HepG2 (cell line): ENCODE measurements around the gene ODC1. TPM values are rescaled to one million over a fixed set of nuclear protein-coding genes. Genes with fewer than 3 reads are reported as not detected.
A peak's percentile ranks its signal among the peaks of the same experiment; 100 is the strongest.

Experiments used
- ARNTL ChIP-seq: sonication (generic); formaldehyde crosslinking; IDR thresholded peaks from 2 replicates; pipeline ENCODE4 v1.4.0; 2020; ENCODE audit warnings: mild to moderate bottlenecking, missing genetic modification reagents
- FOXA1 ChIP-seq, 2 experiments: fragments of 450-650 bp in 1 of 2; sonication (generic) in 1 of 2; formaldehyde crosslinking in 1 of 2; IDR thresholded peaks; 2 replicates each; pipeline versions ENCODE4 v1.4.0 to v1.6.1; 2016 to 2020; ENCODE audit warnings: missing genetic modification reagents in 1 of 2
- MTF1 ChIP-seq: sonication (generic); formaldehyde crosslinking; IDR thresholded peaks from 2 replicates; pipeline ENCODE4 v1.5.0; 2020; ENCODE audit warnings: missing genetic modification reagents
- TOE1 ChIP-seq: sonication (generic); formaldehyde crosslinking; IDR thresholded peaks from 2 replicates; pipeline ENCODE4 v1.4.0; 2020; ENCODE audit warnings: mild to moderate bottlenecking, missing genetic modification reagents
- WIZ ChIP-seq: sonication (generic); formaldehyde crosslinking; IDR thresholded peaks from 2 replicates; pipeline ENCODE4 v1.5.1; 2020; ENCODE audit warnings: mild to moderate bottlenecking, missing genetic modification reagents
- YEATS2 ChIP-seq: sonication (generic); formaldehyde crosslinking; IDR thresholded peaks from 2 replicates; pipeline ENCODE4 v1.4.0; 2020; ENCODE audit warnings: missing genetic modification reagents, borderline replicate concordance
- ZBTB21 ChIP-seq: sonication (generic); formaldehyde crosslinking; IDR thresholded peaks from 2 replicates; pipeline ENCODE4 v1.4.0; 2020; ENCODE audit warnings: missing genetic modification reagents
- ZIK1 ChIP-seq: sonication (generic); formaldehyde crosslinking; IDR thresholded peaks from 2 replicates; pipeline ENCODE4 v1.5.0; 2020; ENCODE audit warnings: mild to moderate bottlenecking, low read depth, missing genetic modification reagents, borderline replicate concordance
- ZNF281 ChIP-seq: sonication (generic); formaldehyde crosslinking; IDR thresholded peaks from 2 replicates; pipeline ENCODE4 v1.4.0; 2020; ENCODE audit warnings: missing genetic modification reagents, borderline replicate concordance
- ZNF556 ChIP-seq: sonication (generic); formaldehyde crosslinking; IDR thresholded peaks from 2 replicates; pipeline ENCODE4 v1.4.0; 2020; ENCODE audit warnings: mild to moderate bottlenecking, missing genetic modification reagents, borderline replicate concordance
- ZNF562 ChIP-seq: sonication (generic); formaldehyde crosslinking; IDR thresholded peaks from 2 replicates; pipeline ENCODE4 v1.8.0; 2022; ENCODE audit warnings: missing genetic modification reagents, borderline replicate concordance
- ZNF839 ChIP-seq: sonication (generic); formaldehyde crosslinking; IDR thresholded peaks from 2 replicates; pipeline ENCODE4 v1.4.0; 2020; ENCODE audit warnings: missing genetic modification reagents, mild to moderate bottlenecking, borderline replicate concordance
- ZNF879 ChIP-seq: sonication (generic); formaldehyde crosslinking; IDR thresholded peaks from 2 replicates; pipeline ENCODE4 v1.8.1; 2023; ENCODE audit warnings: missing genetic modification reagents
- polyA plus RNA-seq, 8 experiments: library from polyadenylated mRNA; depleted of rRNA in 3 of 8; stranded (reverse) in 7 of 8; unstranded in 1 of 8; fragments of >200 nt; fragmentation: Illumina TruSeq in 4 of 8; extraction: Trizol in 4 of 8; gene quantifications; 2 replicates each; pipeline versions ENCODE4 v1.2.1 to v1.2.3, GENCODE V29; 2011 to 2016; ENCODE audit warnings: low read depth in 4 of 8, missing spikeins in 1 of 8, mixed read lengths in 1 of 8; ENCODE audit not compliant: insufficient read depth in 1 of 8
- total RNA-seq, 5 experiments: library from RNA; depleted of rRNA; stranded (reverse); fragments of >200 nt; fragmentation: Illumina TruSeq; extraction: Trizol; gene quantifications; 2 replicates each; pipeline ENCODE4 v1.2.3, GENCODE V29; 2016; ENCODE audit warnings: low read depth in 1 of 5
- TF ChIP-seq, protein P1 (sequence below), 2 experiments: sonication (generic) in 1 of 2; formaldehyde crosslinking in 1 of 2; IDR thresholded peaks; 2 replicates each; pipeline versions ENCODE4 v1.6.1 to v1.9.0; 2014 to 2022; ENCODE audit warnings: antibody characterized with exemption in 1 of 2, borderline replicate concordance in 1 of 2, inconsistent platforms in 1 of 2, low read depth in 1 of 2, missing genetic modification reagents in 1 of 2
- TF ChIP-seq, protein P2 (sequence below): sonication (generic); formaldehyde crosslinking; IDR thresholded peaks from 2 replicates; pipeline ENCODE4 v1.4.0; 2020; ENCODE audit warnings: missing genetic modification reagents, mild to moderate bottlenecking, borderline replicate concordance

The ODC1 gene
- total and polyA plus RNA-seq, 2 of the 13 experiments (the other 11 are each of a cell fraction or from before 2014, with no cell fraction given) = 142 to 371 TPM

DNA sequence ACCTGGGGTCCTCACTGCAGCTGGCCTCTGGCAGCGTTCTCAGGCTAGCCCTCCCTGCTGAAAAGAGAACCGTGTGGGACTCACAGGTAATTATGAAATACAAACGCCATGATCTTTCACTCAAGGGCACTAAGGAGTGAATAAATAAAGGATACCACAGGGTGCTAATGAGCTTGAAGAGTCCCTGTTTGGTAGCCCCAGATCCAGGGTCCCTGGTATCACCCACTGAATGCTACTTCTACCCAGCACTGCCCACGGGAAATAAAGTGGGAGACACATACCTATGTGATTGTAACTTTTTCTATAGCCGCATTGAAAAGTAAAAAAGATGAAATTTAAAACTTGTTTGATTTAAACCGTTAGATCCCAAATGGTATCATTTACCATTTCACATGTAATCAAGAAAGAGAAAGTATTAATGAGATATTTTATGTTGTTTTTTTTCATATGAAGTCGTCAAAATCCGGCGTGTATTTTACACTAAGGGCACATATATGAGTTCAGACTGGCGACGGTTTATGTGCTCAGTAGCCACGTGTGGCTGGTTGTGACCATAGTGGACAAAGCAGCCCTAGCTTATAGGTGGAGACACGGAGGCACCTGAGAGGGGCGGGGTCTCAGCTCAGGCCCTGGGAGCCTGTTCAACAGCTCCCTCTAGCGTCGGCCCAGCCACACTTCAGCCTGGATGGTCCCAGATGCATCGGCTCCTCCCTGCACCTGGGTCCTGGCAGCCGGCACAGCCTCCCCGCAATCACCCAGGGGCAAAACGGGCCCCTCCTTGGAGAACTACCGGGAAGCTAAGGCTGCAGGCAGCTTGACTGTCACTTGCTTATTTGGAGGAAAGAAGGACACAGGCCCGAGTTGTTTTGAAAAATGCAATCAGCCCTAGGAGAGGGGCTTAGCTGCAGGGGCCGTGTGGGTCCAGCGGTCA lies 39.2 kb downstream of the ODC1 start (continued):
- TF ChIP-seq, protein P1, sequence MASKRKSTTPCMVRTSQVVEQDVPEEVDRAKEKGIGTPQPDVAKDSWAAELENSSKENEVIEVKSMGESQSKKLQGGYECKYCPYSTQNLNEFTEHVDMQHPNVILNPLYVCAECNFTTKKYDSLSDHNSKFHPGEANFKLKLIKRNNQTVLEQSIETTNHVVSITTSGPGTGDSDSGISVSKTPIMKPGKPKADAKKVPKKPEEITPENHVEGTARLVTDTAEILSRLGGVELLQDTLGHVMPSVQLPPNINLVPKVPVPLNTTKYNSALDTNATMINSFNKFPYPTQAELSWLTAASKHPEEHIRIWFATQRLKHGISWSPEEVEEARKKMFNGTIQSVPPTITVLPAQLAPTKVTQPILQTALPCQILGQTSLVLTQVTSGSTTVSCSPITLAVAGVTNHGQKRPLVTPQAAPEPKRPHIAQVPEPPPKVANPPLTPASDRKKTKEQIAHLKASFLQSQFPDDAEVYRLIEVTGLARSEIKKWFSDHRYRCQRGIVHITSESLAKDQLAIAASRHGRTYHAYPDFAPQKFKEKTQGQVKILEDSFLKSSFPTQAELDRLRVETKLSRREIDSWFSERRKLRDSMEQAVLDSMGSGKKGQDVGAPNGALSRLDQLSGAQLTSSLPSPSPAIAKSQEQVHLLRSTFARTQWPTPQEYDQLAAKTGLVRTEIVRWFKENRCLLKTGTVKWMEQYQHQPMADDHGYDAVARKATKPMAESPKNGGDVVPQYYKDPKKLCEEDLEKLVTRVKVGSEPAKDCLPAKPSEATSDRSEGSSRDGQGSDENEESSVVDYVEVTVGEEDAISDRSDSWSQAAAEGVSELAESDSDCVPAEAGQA (IDR thresholded peaks at IDR 0.05; ENCODE audit: low read depth) = 0 out of 2 replicates have a peak, but pooled peaks have one; percentile 61
- TF ChIP-seq, protein P1 (CRISPR knock-in tag; IDR thresholded peaks at IDR 0.05; ENCODE audit: borderline replicate concordance) = no peak
- TF ChIP-seq ARNTL (CRISPR knock-in tag) (no peak; the same call in 1 of the 2 replicates), ZNF879 (CRISPR knock-in tag) (no peak), ZNF839 (CRISPR knock-in tag) (peak; percentile 72; the same call in 1 of the 2 replicates), ZIK1 (CRISPR knock-in tag) (no peak), TOE1 (CRISPR knock-in tag) (no peak), ZNF562 (CRISPR knock-in tag) (no peak), ZNF281 (CRISPR knock-in tag) (0 out of 2 replicates have a peak, but pooled peaks have one; percentile 24), YEATS2 (CRISPR knock-in tag) (peak; percentile 76; the same call in 1 of the 2 replicates), ZBTB21 (CRISPR knock-in tag) (no peak), FOXA1 (IDR thresholded peaks at IDR 0.05) (no peak), FOXA1 (CRISPR knock-in tag; IDR thresholded peaks at IDR 0.05) (no peak), ZNF556 (CRISPR knock-in tag) (peak; percentile 21; the same call in 1 of the 2 replicates), WIZ (CRISPR knock-in tag) (no peak), MTF1 (CRISPR knock-in tag) (no peak)
- TF ChIP-seq, protein P2, sequence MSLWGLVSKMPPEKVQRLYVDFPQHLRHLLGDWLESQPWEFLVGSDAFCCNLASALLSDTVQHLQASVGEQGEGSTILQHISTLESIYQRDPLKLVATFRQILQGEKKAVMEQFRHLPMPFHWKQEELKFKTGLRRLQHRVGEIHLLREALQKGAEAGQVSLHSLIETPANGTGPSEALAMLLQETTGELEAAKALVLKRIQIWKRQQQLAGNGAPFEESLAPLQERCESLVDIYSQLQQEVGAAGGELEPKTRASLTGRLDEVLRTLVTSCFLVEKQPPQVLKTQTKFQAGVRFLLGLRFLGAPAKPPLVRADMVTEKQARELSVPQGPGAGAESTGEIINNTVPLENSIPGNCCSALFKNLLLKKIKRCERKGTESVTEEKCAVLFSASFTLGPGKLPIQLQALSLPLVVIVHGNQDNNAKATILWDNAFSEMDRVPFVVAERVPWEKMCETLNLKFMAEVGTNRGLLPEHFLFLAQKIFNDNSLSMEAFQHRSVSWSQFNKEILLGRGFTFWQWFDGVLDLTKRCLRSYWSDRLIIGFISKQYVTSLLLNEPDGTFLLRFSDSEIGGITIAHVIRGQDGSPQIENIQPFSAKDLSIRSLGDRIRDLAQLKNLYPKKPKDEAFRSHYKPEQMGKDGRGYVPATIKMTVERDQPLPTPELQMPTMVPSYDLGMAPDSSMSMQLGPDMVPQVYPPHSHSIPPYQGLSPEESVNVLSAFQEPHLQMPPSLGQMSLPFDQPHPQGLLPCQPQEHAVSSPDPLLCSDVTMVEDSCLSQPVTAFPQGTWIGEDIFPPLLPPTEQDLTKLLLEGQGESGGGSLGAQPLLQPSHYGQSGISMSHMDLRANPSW (CRISPR knock-in tag) = no peak
